Ishikawa (cell line): Measurements from ENCODE around the gene DST.

Experiments used
- EP300 ChIP-seq: IDR thresholded peaks from 2 replicates; pipeline ENCODE4 v1.6.1; 2012; ENCODE audit warnings: borderline replicate concordance
- MAX ChIP-seq: IDR thresholded peaks from 2 replicates; pipeline ENCODE4 v1.6.1; 2012
- RAD21 ChIP-seq: IDR thresholded peaks from 2 replicates; pipeline ENCODE4 v1.6.1; 2012; ENCODE audit warnings: low read depth
- REST ChIP-seq: IDR thresholded peaks from 2 replicates; pipeline ENCODE4 v1.6.1; 2012; ENCODE audit warnings: low read depth, mild to moderate bottlenecking
- TAF1 ChIP-seq: IDR thresholded peaks from 2 replicates; pipeline ENCODE4 v1.6.1; 2012; ENCODE audit warnings: low read depth, mild to moderate bottlenecking
- YY1 ChIP-seq: IDR thresholded peaks from 2 replicates; pipeline ENCODE4 v1.6.1; 2012; ENCODE audit warnings: low read depth

- TF ChIP-seq EP300: no peak
- TF ChIP-seq RAD21: no peak
- TF ChIP-seq REST: no peak
- TF ChIP-seq MAX: no peak
- TF ChIP-seq TAF1: no peak
- TF ChIP-seq YY1: no peak
Observed at GRCh38 chr6:56513631-56514030, 129.1 kb downstream of the DST start.
